Measurements from ENCODE around the gene SAMD5.

SAMD5 gene

DNA sequence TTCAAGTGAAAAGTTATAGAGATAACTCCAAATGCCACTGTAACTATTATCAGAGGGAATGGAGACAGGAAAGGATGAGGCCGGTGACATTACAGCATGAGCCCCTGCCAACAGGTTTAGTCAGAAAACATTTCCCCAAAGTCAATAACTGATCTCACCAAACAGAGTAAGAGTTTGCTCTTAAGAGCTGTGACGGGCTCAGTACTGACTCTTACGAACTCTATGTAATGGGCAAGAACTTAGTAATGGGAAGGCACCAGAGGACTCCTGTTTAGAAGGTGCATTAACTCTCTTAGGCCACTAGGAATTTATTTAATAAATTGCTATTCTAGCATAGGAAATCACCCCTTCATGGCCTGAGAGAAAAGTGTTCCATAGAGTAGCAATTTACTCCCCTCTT is 76.8 kb downstream of the SAMD5 start:
- Histone ChIP-seq H3K4me3 (ENCODE audit: insufficient read depth, low read length, poor library complexity, severe bottlenecking) (no peak overlapping the region), H3K27ac (ENCODE audit: low read depth, low read length) (no peak overlapping the region), H3K36me3 (ENCODE audit: low read length) (no peaks in the 10 kb centered on the region), H2AFZ (ENCODE audit: low read depth, low read length, severe bottlenecking) (no peak overlapping the region), H4K20me1 (ENCODE audit: low read depth, low read length) (no peaks in the 10 kb centered on the region), H3K4me2 (ENCODE audit: low read depth, low read length, poor library complexity, severe bottlenecking) (no peak overlapping the region), H3K27me3 (ENCODE audit: low read length) (no peaks in the 10 kb centered on the region), H3K9ac (ENCODE audit: low read length) (no peak overlapping the region), H3K9me3 (ENCODE audit: insufficient read depth, low read length) (no peaks in the 10 kb centered on the region), H3K79me2 (ENCODE audit: insufficient read depth, low read length) (no peaks in the 10 kb centered on the region), H3F3A (ENCODE audit: insufficient read depth) (no peaks in the 10 kb centered on the region), H3K9me2 (replicated peaks; ENCODE audit: insufficient read depth, low read length) (no peaks in the 10 kb centered on the region)
- TF ChIP-seq EZH2phosphoT487 (conservative IDR thresholded peaks at IDR 0.05; ENCODE audit: low read length): no peak
- TF ChIP-seq, protein P1, sequence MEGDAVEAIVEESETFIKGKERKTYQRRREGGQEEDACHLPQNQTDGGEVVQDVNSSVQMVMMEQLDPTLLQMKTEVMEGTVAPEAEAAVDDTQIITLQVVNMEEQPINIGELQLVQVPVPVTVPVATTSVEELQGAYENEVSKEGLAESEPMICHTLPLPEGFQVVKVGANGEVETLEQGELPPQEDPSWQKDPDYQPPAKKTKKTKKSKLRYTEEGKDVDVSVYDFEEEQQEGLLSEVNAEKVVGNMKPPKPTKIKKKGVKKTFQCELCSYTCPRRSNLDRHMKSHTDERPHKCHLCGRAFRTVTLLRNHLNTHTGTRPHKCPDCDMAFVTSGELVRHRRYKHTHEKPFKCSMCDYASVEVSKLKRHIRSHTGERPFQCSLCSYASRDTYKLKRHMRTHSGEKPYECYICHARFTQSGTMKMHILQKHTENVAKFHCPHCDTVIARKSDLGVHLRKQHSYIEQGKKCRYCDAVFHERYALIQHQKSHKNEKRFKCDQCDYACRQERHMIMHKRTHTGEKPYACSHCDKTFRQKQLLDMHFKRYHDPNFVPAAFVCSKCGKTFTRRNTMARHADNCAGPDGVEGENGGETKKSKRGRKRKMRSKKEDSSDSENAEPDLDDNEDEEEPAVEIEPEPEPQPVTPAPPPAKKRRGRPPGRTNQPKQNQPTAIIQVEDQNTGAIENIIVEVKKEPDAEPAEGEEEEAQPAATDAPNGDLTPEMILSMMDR (IDR thresholded peaks at IDR 0.05; ENCODE audit: insufficient read depth, low read length, poor library complexity, severe bottlenecking): no peak

DNA sequence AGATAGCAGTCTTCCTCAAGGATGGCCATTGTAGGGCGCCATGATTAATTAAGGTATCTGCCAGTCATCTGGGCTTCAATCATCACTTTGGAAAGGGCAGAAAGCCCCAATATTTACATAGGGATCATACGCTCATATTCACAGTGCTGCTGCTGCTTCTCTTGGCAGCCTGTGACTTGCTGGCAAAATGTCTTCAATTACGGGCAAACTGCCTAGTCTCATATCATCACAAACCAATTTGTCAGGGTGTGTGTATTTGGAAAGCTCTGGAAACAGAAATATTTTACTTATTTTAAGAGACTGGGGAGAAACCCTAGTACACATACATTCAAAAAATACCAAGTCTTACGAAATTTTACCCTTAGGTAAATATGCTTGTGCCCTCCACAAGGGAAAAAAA is 77.6 kb downstream of the SAMD5 start:
- Histone ChIP-seq H3K79me2 (ENCODE audit: insufficient read depth, low read length) (no peaks in the 10 kb centered on the region), H3K9me3 (ENCODE audit: insufficient read depth, low read length) (no peaks in the 10 kb centered on the region), H4K20me1 (ENCODE audit: low read depth, low read length) (no peaks in the 10 kb centered on the region), H3K4me3 (ENCODE audit: insufficient read depth, low read length, poor library complexity, severe bottlenecking) (no peak overlapping the region), H2AFZ (ENCODE audit: low read depth, low read length, severe bottlenecking) (no peak overlapping the region), H3K36me3 (ENCODE audit: low read length) (no peaks in the 10 kb centered on the region), H3K27me3 (ENCODE audit: low read length) (no peaks in the 10 kb centered on the region), H3K9me2 (replicated peaks; ENCODE audit: insufficient read depth, low read length) (no peaks in the 10 kb centered on the region), H3F3A (ENCODE audit: insufficient read depth) (no peaks in the 10 kb centered on the region), H3K4me2 (ENCODE audit: low read depth, low read length, poor library complexity, severe bottlenecking) (no peak overlapping the region), H3K27ac (ENCODE audit: low read depth, low read length) (no peak overlapping the region), H3K9ac (ENCODE audit: low read length) (no peak overlapping the region)
- TF ChIP-seq, protein P1 (IDR thresholded peaks at IDR 0.05; ENCODE audit: insufficient read depth, low read length, poor library complexity, severe bottlenecking): no peak
- TF ChIP-seq EZH2phosphoT487 (conservative IDR thresholded peaks at IDR 0.05; ENCODE audit: low read length): no peak

DNA sequence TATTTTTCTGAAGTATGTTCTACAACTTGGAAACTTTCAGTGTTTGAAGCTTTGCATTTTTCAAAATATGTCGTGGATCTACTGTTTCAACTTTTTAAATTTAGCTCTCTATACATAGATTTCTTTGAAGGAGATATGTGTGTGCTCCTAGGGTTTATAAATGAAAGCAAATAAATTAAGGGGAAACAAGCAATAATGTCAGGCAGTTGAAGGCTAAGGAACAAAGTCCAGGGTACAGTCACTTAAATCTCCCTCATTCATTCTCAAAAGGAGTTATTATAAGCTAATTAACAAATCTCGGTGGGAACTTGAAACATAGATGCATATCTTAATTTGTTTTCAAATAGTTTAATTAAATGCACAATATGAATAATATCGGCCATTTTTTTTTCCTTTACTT is 79.4 kb downstream of the SAMD5 start:
- Histone ChIP-seq H4K20me1 (ENCODE audit: low read depth, low read length) (no peaks in the 10 kb centered on the region), H3K27me3 (ENCODE audit: low read length) (no peaks in the 10 kb centered on the region), H3K9me3 (ENCODE audit: insufficient read depth, low read length) (no peaks in the 10 kb centered on the region), H3K36me3 (ENCODE audit: low read length) (no peaks in the 10 kb centered on the region), H3K4me3 (ENCODE audit: insufficient read depth, low read length, poor library complexity, severe bottlenecking) (no peak overlapping the region), H3F3A (ENCODE audit: insufficient read depth) (no peaks in the 10 kb centered on the region), H3K27ac (ENCODE audit: low read depth, low read length) (no peak overlapping the region), H3K9ac (ENCODE audit: low read length) (no peak overlapping the region), H2AFZ (ENCODE audit: low read depth, low read length, severe bottlenecking) (no peak overlapping the region), H3K9me2 (replicated peaks; ENCODE audit: insufficient read depth, low read length) (no peaks in the 10 kb centered on the region; the same call in 1 of the 2 replicates), H3K79me2 (ENCODE audit: insufficient read depth, low read length) (no peaks in the 10 kb centered on the region), H3K4me2 (ENCODE audit: low read depth, low read length, poor library complexity, severe bottlenecking) (no peak overlapping the region)
- no peak for TF ChIP-seq EZH2phosphoT487 (conservative IDR thresholded peaks at IDR 0.05; ENCODE audit: low read length)
- TF ChIP-seq, protein P1 (IDR thresholded peaks at IDR 0.05; ENCODE audit: insufficient read depth, low read length, poor library complexity, severe bottlenecking): no peak
